Endothelial cell of umbilical vein (primary cell): ENCODE results near the gene PLBD1. TPM values are rescaled to one million over a fixed set of nuclear protein-coding genes. Genes with fewer than 3 reads are reported as not detected.

Experiments used
- BruUV-seq: library from RNA; stranded (reverse); fragments of 400-500 nt; replicated peaks from 2 replicates; lab custom pipeline; 2021; lab: Mats Ljungman, UMichigan
- CTCF ChIA-PET: fragments of 300-600, 350-600 bp; sonication (Branson Sonifier 250); formaldehyde crosslinking; loops from one replicate; lab custom pipeline; 2021; ENCODE audit warnings: antibody characterized with exemption, inconsistent platforms; lab: Charles Lee
- POLR2A ChIA-PET: fragments of 300-600, 350-600 bp; sonication (Branson Sonifier 250); formaldehyde crosslinking; loops from one replicate; lab custom pipeline; 2021; ENCODE audit warnings: antibody characterized with exemption, inconsistent platforms; lab: Charles Lee
- DNase-seq: peaks from one replicate; pipeline ENCODE4 v3.0.0-alpha.2; 2011; ENCODE audit warnings: low read depth, low spot score
- FAIRE-seq: peaks from 2 replicates; lab custom pipeline; 2011; peaks lifted over from hg19 to GRCh38; lab: Jason Lieb, UNC
- H2AFZ ChIP-seq: 2 replicates; pipeline ENCODE4 v1.6.0; 2012; ENCODE audit warnings: low read depth, low read length, control low read depth, inconsistent platforms
- H3K27ac ChIP-seq: 2 replicates; pipeline ENCODE4 v1.5.1; 2011; ENCODE audit warnings: low read depth, mild to moderate bottlenecking, control low read depth, low read length, moderate library complexity; ENCODE audit not compliant: insufficient read depth
- H3K27me3 ChIP-seq, 2 experiments: 2 replicates each; pipeline versions ENCODE4 v1.6.0 to v1.6.1; 2011; ENCODE audit warnings: low read length in 2 of 2, mixed read lengths in 1 of 2; ENCODE audit not compliant: control insufficient read depth in 2 of 2, insufficient read depth in 2 of 2
- H3K36me3 ChIP-seq, 2 experiments: 2 replicates in 1 of 2; 3 replicates in 1 of 2; pipeline ENCODE4 v1.5.1; 2011; ENCODE audit warnings: low read length in 2 of 2, mild to moderate bottlenecking in 1 of 2, moderate library complexity in 1 of 2; ENCODE audit not compliant: control insufficient read depth in 2 of 2, insufficient read depth in 2 of 2; ENCODE audit errors: extremely low read depth in 1 of 2
- H3K4me1 ChIP-seq: 3 replicates; pipeline ENCODE4 v1.5.1; 2011; ENCODE audit warnings: mild to moderate bottlenecking, low read length; ENCODE audit not compliant: control insufficient read depth, insufficient read depth; ENCODE audit errors: extremely low read depth
- H3K4me2 ChIP-seq: 2 replicates; pipeline ENCODE4 v1.6.1; 2011; ENCODE audit warnings: low read length, control low read depth, mixed read lengths; ENCODE audit not compliant: insufficient read depth
- H3K4me3 ChIP-seq, 3 experiments: fragments of 200-600 bp in 1 of 3; sonication (generic), shearing (Covaris generic) in 1 of 3; replicated peaks in 1 of 3; 2 replicates each; pipeline ENCODE4 v1.5.1; 2011 to 2016; ENCODE audit warnings: control low read depth in 3 of 3, low read length in 3 of 3, mild to moderate bottlenecking in 2 of 3, inconsistent platforms in 1 of 3, low read depth in 1 of 3, moderate library complexity in 1 of 3; ENCODE audit not compliant: insufficient read depth in 1 of 3
- H3K79me2 ChIP-seq: 2 replicates; pipeline ENCODE4 v1.6.0; 2012; ENCODE audit warnings: low read length, inconsistent platforms; ENCODE audit not compliant: control insufficient read depth, insufficient read depth
- H3K9ac ChIP-seq: replicated peaks from 2 replicates; pipeline ENCODE3; 2011; ENCODE audit warnings: low read length, control low read depth; ENCODE audit not compliant: insufficient read depth; ENCODE audit errors: extremely low read depth
- H3K9me1 ChIP-seq: replicated peaks from 3 replicates; pipeline ENCODE4 v1.6.0; 2011; ENCODE audit warnings: mild to moderate bottlenecking, low read length; ENCODE audit not compliant: control insufficient read depth, insufficient read depth; ENCODE audit errors: extremely low read depth
- H3K9me3 ChIP-seq: replicated peaks from 2 replicates; pipeline ENCODE4 v1.5.1; 2012; ENCODE audit warnings: low read length, inconsistent platforms; ENCODE audit not compliant: control insufficient read depth, insufficient read depth
- H4K20me1 ChIP-seq: replicated peaks from 2 replicates; pipeline ENCODE3; 2011; ENCODE audit warnings: mild to moderate bottlenecking, low read length; ENCODE audit not compliant: control insufficient read depth, insufficient read depth; ENCODE audit errors: extremely low read depth
- CTCF ChIP-seq, 2 donors: IDR thresholded peaks; 1 replicate in 1 of 2; 2 replicates in 1 of 2; pipeline ENCODE4 v1.5.1; 2011; ENCODE audit warnings: low read length in 2 of 2, mild to moderate bottlenecking in 2 of 2, moderate library complexity in 2 of 2, control low read depth in 1 of 2, inconsistent platforms in 1 of 2, low read depth in 1 of 2; ENCODE audit not compliant: insufficient read depth in 1 of 2; ENCODE audit errors: extremely low read depth in 1 of 2
- EZH2 ChIP-seq: IDR thresholded peaks from 2 replicates; pipeline ENCODE4 v1.6.1; 2012; ENCODE audit warnings: borderline replicate concordance, low read depth, mild to moderate bottlenecking, moderate library complexity, low read length, inconsistent platforms; ENCODE audit not compliant: severe bottlenecking
- FOS ChIP-seq: IDR thresholded peaks from 2 replicates; pipeline ENCODE4 v1.6.1; 2011; ENCODE audit warnings: mild to moderate bottlenecking, low read length, moderate library complexity, borderline replicate concordance; ENCODE audit not compliant: insufficient read depth
- GATA2 ChIP-seq: IDR thresholded peaks from 2 replicates; pipeline ENCODE4 v1.7.0; 2011; ENCODE audit warnings: low read depth, mild to moderate bottlenecking, moderate library complexity, mixed read lengths, low read length; ENCODE audit not compliant: insufficient read length, insufficient read depth
- JUN ChIP-seq: IDR thresholded peaks from 2 replicates; pipeline ENCODE4 v1.6.1; 2011; ENCODE audit warnings: borderline replicate concordance, low read depth; ENCODE audit not compliant: insufficient read length, insufficient read depth
- MAX ChIP-seq: IDR thresholded peaks from 2 replicates; pipeline ENCODE4 v1.6.1; 2011; ENCODE audit not compliant: insufficient read depth, insufficient read length
- MYC ChIP-seq: IDR thresholded peaks from one replicate; pipeline ENCODE4 v1.6.1; 2011; ENCODE audit warnings: mild to moderate bottlenecking, low read depth, low read length
- POLR2A ChIP-seq: IDR thresholded peaks from 2 replicates; pipeline ENCODE4 v1.6.1; 2012; ENCODE audit warnings: low read depth, mild to moderate bottlenecking, control low read depth, low read length
- POLR2AphosphoS5 ChIP-seq: IDR thresholded peaks from 2 replicates; pipeline ENCODE4 v1.6.1; 2012; ENCODE audit warnings: low read depth, mild to moderate bottlenecking, control low read depth, low read length, moderate library complexity; ENCODE audit not compliant: insufficient read depth
- dilution Hi-C: fragments of 300-500 bp; cut with MboI; formaldehyde crosslinking; loops from one replicate; pipeline ENCODE4 v1.15.0; 2019; ENCODE audit warnings: low sequenced_read_pairs; ENCODE audit not compliant: extremely low pct_ligation_motif_present
- intact Hi-C: fragments of 100-400 bp; cut with micrococcal nuclease; formaldehyde crosslinking; loops from one replicate; pipeline ENCODE4 v1.10.0; 2022
- polyA plus RNA-seq, 4 experiments: library from polyadenylated mRNA; depleted of rRNA in 3 of 4; stranded (reverse) in 3 of 4; unstranded in 1 of 4; fragments of >200 nt; gene quantifications; 2 replicates each; pipeline versions ENCODE4 v1.2.1 to v1.2.3, GENCODE V29; 2011 to 2012; ENCODE audit warnings: missing spikeins in 1 of 4
- total RNA-seq: library from RNA; stranded (reverse); gene quantifications from 2 replicates; pipeline ENCODE4 v1.2.3, GENCODE V29; 2021

PLBD1 gene
- total and polyA plus RNA-seq, 2 donors (not counting 3 experiments of a cell fraction or from before 2014, with no cell fraction given), result 0.04 TPM; not detected in 1

GRCh38 chr12:14537088-14537487 is 30.6 kb downstream of the PLBD1 start:
- intact Hi-C loops (no loop called here), dilution Hi-C loops (no loop called here)
- Histone ChIP-seq H3K27ac (no peak overlapping the region), H3K4me1 (no peaks in the 10 kb centered on the region), H4K20me1 (no peaks in the 10 kb centered on the region), H3K4me3 (no peak overlapping the region), H3K36me3 (no peaks in the 10 kb centered on the region), H3K9ac (no peak overlapping the region), H2AFZ (no peak overlapping the region), H3K4me2 (no peak overlapping the region), H3K79me2 (no peaks in the 10 kb centered on the region), H3K27me3 (no peaks in the 10 kb centered on the region), H3K9me3 (no peaks in the 10 kb centered on the region), H3K9me1 (no peaks in the 10 kb centered on the region)
- no peak for FAIRE-seq
- ChIA-PET POLR2A (no interaction called here), CTCF (no interaction called here)
- TF ChIP-seq JUN (no peak), POLR2A (no peak), EZH2 (no peak), MAX (no peak), CTCF (IDR thresholded peaks at IDR 0.05; ENCODE audit: extremely low read depth in 1 of 2, insufficient read depth in 1 of 2, low read depth in 1 of 2, low read length in 2 of 2) (no peak), GATA2 (no peak), FOS (no peak), POLR2AphosphoS5 (no peak), MYC (no peak)
- no peak for DNase-seq
- no TSS peak for BruUV-seq
